ENCODE results near the gene CKMT1A. TPM values are rescaled to one million over a fixed set of nuclear protein-coding genes. Genes with fewer than 3 reads are reported as not detected.
"Not testable (repeated sequence)": the region's sequence is repeated elsewhere in the genome, so short reads cannot be mapped to it uniquely, and the experiment has no call there.

Gene CKMT1A
- polyA plus RNA-seq, 1 experiment = not detected

- H3K27ac ChIP-seq (ENCODE audit: low read depth, low read length) = no peak overlapping the region
- CTCF ChIA-PET = interaction anchor here (0.7 kb wide), 1 partner anchor 97 kb away, joined by 4 read pairs; no protein-coding TSS in a partner anchor
- H3K27me3 ChIP-seq (ENCODE audit: control insufficient read depth, insufficient read depth, low read length) = no peaks in the 10 kb centered on the region
- no peak overlapping the region for H3K4me3 ChIP-seq (ENCODE audit: low read depth, low read length)
- H3K9me3 ChIP-seq (ENCODE audit: control insufficient read depth, insufficient read depth, low read length) = no peaks in the 10 kb centered on the region
- no peak for TF ChIP-seq CTCF (IDR thresholded peaks at IDR 0.05; ENCODE audit: low read depth, low read length)
- DNase-seq (ENCODE audit: low read depth, low spot score) = no peak
- POLR2A ChIA-PET = no interaction called here
These were observed 41.8 kb downstream of the CKMT1A start for GRCh38 chr15:43735416-43735815.

GRCh38 chr15:43746245-43746902, 52.7 kb downstream of the CKMT1A start, which contains the start of gene PDIA3:
Gene PDIA3 (plus strand): TSS chr15:43746438. CDS start chr15:43746540, 102 bp downstream.
- POLR2A ChIA-PET; H3K27me3 ChIP-seq (ENCODE audit: control insufficient read depth, insufficient read depth, low read length); H3K9me3 ChIP-seq (ENCODE audit: control insufficient read depth, insufficient read depth, low read length): not testable (repeated sequence)
- peak within 1 kb of the TSS; percentile 71 for H3K4me3 ChIP-seq (ENCODE audit: low read depth, low read length)
- DNase-seq (ENCODE audit: low read depth, low spot score) = peak; percentile 56
- CTCF ChIA-PET = interaction anchor here (1.0 kb wide), 1 partner anchor 24 kb away, joined by 4 read pairs; no protein-coding TSS in a partner anchor
- H3K27ac ChIP-seq (ENCODE audit: low read depth, low read length) = peak within 1 kb of the TSS; percentile 92

- peak overlapping the region; percentile 71 for H3K4me3 ChIP-seq (ENCODE audit: low read depth, low read length)
- POLR2A ChIA-PET; H3K9me3 ChIP-seq (ENCODE audit: control insufficient read depth, insufficient read depth, low read length); H3K27me3 ChIP-seq (ENCODE audit: control insufficient read depth, insufficient read depth, low read length); DNase-seq (ENCODE audit: low read depth, low spot score): not testable (repeated sequence)
- CTCF ChIA-PET = interaction anchor here (1.0 kb wide), 1 partner anchor 30 kb away, joined by 5 read pairs; the partner anchor contains the start of gene ELL3
- H3K27ac ChIP-seq (ENCODE audit: low read depth, low read length) = peak overlapping the region; percentile 92
These were observed 53.2 kb downstream of the CKMT1A start for GRCh38 chr15:43746903-43747309.

- Histone ChIP-seq H3K27ac (ENCODE audit: low read depth, low read length) (no peak overlapping the region), H3K4me3 (ENCODE audit: low read depth, low read length) (peak overlapping the region; percentile 71), H3K27me3 (ENCODE audit: control insufficient read depth, insufficient read depth, low read length) (no peaks in the 10 kb centered on the region), H3K9me3 (ENCODE audit: control insufficient read depth, insufficient read depth, low read length) (no peaks in the 10 kb centered on the region; the same call in 1 of the 2 replicates)
- DNase-seq (ENCODE audit: low read depth, low spot score) = no peak
- TF ChIP-seq CTCF (IDR thresholded peaks at IDR 0.05; ENCODE audit: low read depth, low read length) = no peak
- CTCF ChIA-PET = no interaction called here
- POLR2A ChIA-PET = interaction anchor here (0.7 kb wide), 1 partner anchor 9 kb away, joined by 3 read pairs; no protein-coding TSS in a partner anchor
These were observed 54.7 kb downstream of the CKMT1A start for GRCh38 chr15:43748376-43748775.

Small RNA genes lying within 50 kb of the gene (small RNA-seq; reads per million reads assigned to genes)
- gene PDIA3P2 (ENCODE audit: insufficient read length, low read depth) = not detected
- gene RNU6-353P (ENCODE audit: insufficient read length, low read depth) = not detected
- gene RNU6-354P (ENCODE audit: insufficient read length, low read depth) = not detected

Other genes with a start within 250 kb of the CKMT1A start
- 76.6 and 85.6 TPM in 2 replicates for gene TP53BP1, start 200.7 kb upstream of the CKMT1A start, polyA plus RNA-seq (2011; rRNA removed)
- 48.5 and 52.9 TPM in 2 replicates for gene MAP1A, start 176.3 kb upstream of the CKMT1A start, polyA plus RNA-seq (2011; rRNA removed)
- gene PPIP5K1, start 103.7 kb upstream of the CKMT1A start, polyA plus RNA-seq (2011; rRNA removed) = 19.3 and 20.6 TPM in 2 replicates
- gene CKMT1B, start 99.8 kb upstream of the CKMT1A start, polyA plus RNA-seq (2011; rRNA removed) = 0.11 TPM in 1 of 2 replicates, not detected in the other
- gene STRC, start 75.1 kb upstream of the CKMT1A start, polyA plus RNA-seq (2011; rRNA removed) = not detected in 2 replicates
- 0.87 and 0.96 TPM in 2 replicates for gene CATSPER2, start 45.0 kb upstream of the CKMT1A start, polyA plus RNA-seq (2011; rRNA removed)
- gene PDIA3, start 52.6 kb downstream of the CKMT1A start, polyA plus RNA-seq (2011; rRNA removed) = 308 and 326 TPM in 2 replicates
- 2.3 and 2.4 TPM in 2 replicates for gene ELL3, start 83.1 kb downstream of the CKMT1A start, polyA plus RNA-seq (2011; rRNA removed)
- 608 and 874 TPM in 2 replicates for gene SERF2, start 98.5 kb downstream of the CKMT1A start, polyA plus RNA-seq (2011; rRNA removed)
- 0.05 TPM in 1 of 2 replicates, not detected in the other for gene SERINC4, start 106.4 kb downstream of the CKMT1A start, polyA plus RNA-seq (2011; rRNA removed)
- gene HYPK, start 106.7 kb downstream of the CKMT1A start, polyA plus RNA-seq (2011; rRNA removed) = 6.4 and 10.7 TPM in 2 replicates
- gene MFAP1, start 130.8 kb downstream of the CKMT1A start, polyA plus RNA-seq (2011; rRNA removed) = 46.5 and 61.9 TPM in 2 replicates
- 4.6 and 6.7 TPM in 2 replicates for gene WDR76, start 133.1 kb downstream of the CKMT1A start, polyA plus RNA-seq (2011; rRNA removed)

Data from AG04450 (cell line).